IPS-11a (cell line): ENCODE data around the gene DAAM1.

ENCODE experiments used
- H3K4me3 ChIP-seq: one replicate; pipeline ENCODE4 v1.5.1; 2013; ENCODE audit warnings: low read depth, low read length, control low read depth

DAAM1 gene

GRCh38 chr14:59415836-59416602, 227.6 kb downstream of the DAAM1 start:
- H3K4me3 ChIP-seq = no peak overlapping the region

GRCh38 chr14:59417311-59417710, 228.8 kb downstream of the DAAM1 start:
- H3K4me3 ChIP-seq = no peak overlapping the region

- no peak overlapping the region for H3K4me3 ChIP-seq
Observed at GRCh38 chr14:59419303-59419702, 230.8 kb downstream of the DAAM1 start.
